ENCODE data around the gene IFITM10.
A peak's percentile ranks its signal among the peaks of the same experiment; 100 is the strongest.

Gene IFITM10

GRCh38 chr11:1784761-1785650 lies 34.6 kb upstream of the IFITM10 start:
- TF ChIP-seq ZNF449 (tag by site-specific recombination; IDR thresholded peaks at IDR 0.05) = no peak
- no peak for TF ChIP-seq ZNF837 (tag by site-specific recombination; IDR thresholded peaks at IDR 0.05)
- H3K27ac ChIP-seq (ENCODE audit: extremely low read depth, low read depth, low read length) = no peak overlapping the region
- ChIA-PET CTCF (interaction anchor here (0.6 to 3.2 kb wide), 5 partner anchors 11 to 240 kb away, joined by 3 to 8 read pairs (median 3); no protein-coding TSS in a partner anchor), POLR2A (no interaction called here)
- H3K9me3 ChIP-seq (ENCODE audit: control insufficient read depth, insufficient read depth, low read depth, low read length) = no peaks in the 10 kb centered on the region
- H3K4me3 ChIP-seq (ENCODE audit: low read depth, low read length) = no peak overlapping the region
- no peaks in the 10 kb centered on the region for H3K36me3 ChIP-seq (ENCODE audit: control insufficient read depth in 2 of 2, insufficient read depth in 1 of 2, low read length in 2 of 2)
- H3K4me1 ChIP-seq (ENCODE audit: control insufficient read depth, insufficient read depth, low read length) = no peaks in the 10 kb centered on the region

DNA sequence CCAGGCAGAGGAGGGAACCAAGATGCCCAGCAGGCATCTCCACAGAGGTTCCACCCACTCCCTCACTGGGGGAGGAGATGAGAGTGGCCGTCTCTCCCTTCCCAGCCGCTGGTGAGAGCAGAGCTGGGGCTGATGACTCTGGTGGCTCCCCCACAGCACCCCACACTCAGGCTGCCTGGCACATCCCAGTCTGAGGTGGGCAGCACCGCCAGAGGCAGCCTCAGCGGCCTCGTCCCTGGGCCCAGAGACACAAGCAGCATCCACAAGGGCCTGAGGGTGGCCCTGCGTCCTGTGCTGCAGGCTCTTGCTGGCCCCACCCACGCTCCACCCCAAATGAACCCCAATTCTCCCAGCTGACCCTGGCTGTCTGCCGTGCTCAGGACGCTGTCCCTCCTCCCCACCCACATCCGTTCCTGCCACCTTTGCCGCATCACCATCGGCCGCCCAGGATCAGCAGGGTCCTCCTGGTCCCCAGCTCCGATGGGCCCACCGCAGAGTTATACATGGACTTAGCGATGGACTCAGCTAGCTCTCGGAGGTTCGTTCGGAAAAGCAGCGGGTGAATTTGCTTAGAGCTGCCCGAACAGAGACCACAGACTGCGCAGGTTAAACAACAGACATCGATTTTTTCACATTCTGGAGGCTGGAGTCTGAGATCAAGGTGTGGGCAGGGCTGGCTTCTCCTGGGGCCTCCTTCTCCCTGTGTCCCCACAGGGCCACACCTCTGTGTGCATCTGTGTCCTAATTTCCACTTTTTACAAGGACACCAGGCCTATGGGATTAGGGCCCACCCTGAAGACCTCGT lies 33.5 kb upstream of the IFITM10 start:
- no peaks in the 10 kb centered on the region for H3K36me3 ChIP-seq (ENCODE audit: control insufficient read depth in 2 of 2, insufficient read depth in 1 of 2, low read length in 2 of 2)
- H3K4me3 ChIP-seq (ENCODE audit: low read depth, low read length) = no peak overlapping the region
- H3K27ac ChIP-seq (ENCODE audit: extremely low read depth, low read depth, low read length) = no peak overlapping the region
- POLR2A ChIA-PET = no interaction called here
- CTCF ChIA-PET = interaction anchor here (0.5 to 3.2 kb wide), 3 partner anchors 25 to 91 kb away, joined by 3 to 8 read pairs (median 3); no protein-coding TSS in a partner anchor
- no peaks in the 10 kb centered on the region for H3K4me1 ChIP-seq (ENCODE audit: control insufficient read depth, insufficient read depth, low read length)
- H3K9me3 ChIP-seq (ENCODE audit: control insufficient read depth, insufficient read depth, low read depth, low read length) = no peaks in the 10 kb centered on the region
- TF ChIP-seq PRDM4 (tag by site-specific recombination; IDR thresholded peaks at IDR 0.05) = no peak
- TF ChIP-seq EGR2 (tag by site-specific recombination; IDR thresholded peaks at IDR 0.05; ENCODE audit: low read depth) = 0 out of 2 replicates have a peak, but pooled peaks have one; percentile 32

DNA sequence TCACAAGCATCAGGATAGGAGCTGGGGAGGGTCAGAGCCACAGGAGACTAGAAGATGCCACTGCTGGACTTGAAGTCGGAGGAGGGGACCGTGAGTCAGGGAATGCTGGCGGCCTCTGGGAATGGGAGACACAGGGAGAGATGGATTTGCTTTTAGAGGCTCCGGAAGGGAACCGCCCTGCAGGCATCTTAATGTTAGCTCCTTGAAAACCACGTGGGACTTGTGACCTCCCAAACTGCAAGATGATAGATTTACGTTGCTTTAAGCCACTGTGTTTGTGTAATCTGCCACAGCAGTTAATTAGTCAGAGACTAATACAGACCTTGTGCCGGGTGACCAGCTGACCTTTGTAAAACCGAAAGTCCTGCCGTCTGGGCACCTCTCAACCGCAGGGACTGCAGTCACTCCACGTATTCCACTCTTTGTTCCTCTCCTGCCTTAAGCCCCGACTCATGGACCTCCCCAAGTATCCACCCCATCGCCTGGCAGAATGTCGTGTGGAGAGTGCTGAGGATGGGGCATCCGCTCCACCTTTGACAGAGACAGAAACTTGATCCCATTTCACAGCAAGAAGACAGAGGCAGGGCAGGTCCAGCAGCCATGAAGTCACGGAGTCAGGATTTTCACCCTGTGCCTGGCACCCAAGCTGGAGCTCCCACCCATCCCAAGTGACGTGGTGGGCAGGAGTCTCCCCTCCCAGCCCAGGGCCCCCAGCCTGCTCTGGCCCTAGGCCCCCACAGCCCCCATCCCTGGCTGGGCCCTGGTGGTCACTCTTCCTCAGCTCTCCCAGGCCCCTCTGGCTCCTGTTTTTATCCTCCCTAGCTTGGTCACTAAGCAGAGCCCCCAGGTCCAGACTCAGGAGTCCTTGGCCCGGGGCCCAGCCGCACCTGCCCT lies 32.7 kb upstream of the IFITM10 start:
- CTCF ChIA-PET = interaction anchor here (0.5 to 0.7 kb wide), 3 partner anchors 25 to 52 kb away, joined by 3 to 4 read pairs (median 3); partner anchors contain the start of gene SYT8
- no peak for TF ChIP-seq ZNF274 (IDR thresholded peaks at IDR 0.05; ENCODE audit: low read length)
- TF ChIP-seq ZNF274 (tag by site-specific recombination; IDR thresholded peaks at IDR 0.05; ENCODE audit: borderline replicate concordance) = no peak
- no peak for TF ChIP-seq ZFP3 (tag by site-specific recombination; IDR thresholded peaks at IDR 0.05; ENCODE audit: low read depth)
- no peak for TF ChIP-seq ZNF549 (tag by site-specific recombination; IDR thresholded peaks at IDR 0.05)
- TF ChIP-seq ZNF514 (tag by site-specific recombination; IDR thresholded peaks at IDR 0.05) = no peak
- TF ChIP-seq, protein P1, sequence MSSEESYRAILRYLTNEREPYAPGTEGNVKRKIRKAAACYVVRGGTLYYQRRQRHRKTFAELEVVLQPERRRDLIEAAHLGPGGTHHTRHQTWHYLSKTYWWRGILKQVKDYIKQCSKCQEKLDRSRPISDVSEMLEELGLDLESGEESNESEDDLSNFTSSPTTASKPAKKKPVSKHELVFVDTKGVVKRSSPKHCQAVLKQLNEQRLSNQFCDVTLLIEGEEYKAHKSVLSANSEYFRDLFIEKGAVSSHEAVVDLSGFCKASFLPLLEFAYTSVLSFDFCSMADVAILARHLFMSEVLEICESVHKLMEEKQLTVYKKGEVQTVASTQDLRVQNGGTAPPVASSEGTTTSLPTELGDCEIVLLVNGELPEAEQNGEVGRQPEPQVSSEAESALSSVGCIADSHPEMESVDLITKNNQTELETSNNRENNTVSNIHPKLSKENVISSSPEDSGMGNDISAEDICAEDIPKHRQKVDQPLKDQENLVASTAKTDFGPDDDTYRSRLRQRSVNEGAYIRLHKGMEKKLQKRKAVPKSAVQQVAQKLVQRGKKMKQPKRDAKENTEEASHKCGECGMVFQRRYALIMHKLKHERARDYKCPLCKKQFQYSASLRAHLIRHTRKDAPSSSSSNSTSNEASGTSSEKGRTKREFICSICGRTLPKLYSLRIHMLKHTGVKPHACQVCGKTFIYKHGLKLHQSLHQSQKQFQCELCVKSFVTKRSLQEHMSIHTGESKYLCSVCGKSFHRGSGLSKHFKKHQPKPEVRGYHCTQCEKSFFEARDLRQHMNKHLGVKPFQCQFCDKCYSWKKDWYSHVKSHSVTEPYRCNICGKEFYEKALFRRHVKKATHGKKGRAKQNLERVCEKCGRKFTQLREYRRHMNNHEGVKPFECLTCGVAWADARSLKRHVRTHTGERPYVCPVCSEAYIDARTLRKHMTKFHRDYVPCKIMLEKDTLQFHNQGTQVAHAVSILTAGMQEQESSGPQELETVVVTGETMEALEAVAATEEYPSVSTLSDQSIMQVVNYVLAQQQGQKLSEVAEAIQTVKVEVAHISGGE (tag by site-specific recombination; conservative IDR thresholded peaks at IDR 0.05; ENCODE audit: low read depth) = no peak
- no peak for TF ChIP-seq RBAK (tag by site-specific recombination; IDR thresholded peaks at IDR 0.05)
- no peak for TF ChIP-seq REPIN1 (tag by site-specific recombination; IDR thresholded peaks at IDR 0.05; ENCODE audit: low read depth)
- no peak for TF ChIP-seq BCL11B (tag by site-specific recombination; IDR thresholded peaks at IDR 0.05; ENCODE audit: low read depth)
- 0 out of 2 replicates have a peak, but pooled peaks have one; percentile 34 for TF ChIP-seq WT1 (tag by site-specific recombination; IDR thresholded peaks at IDR 0.05)
- no peak for TF ChIP-seq ZNF423 (tag by site-specific recombination; IDR thresholded peaks at IDR 0.05)
- no peak for TF ChIP-seq ZNF341 (tag by site-specific recombination; IDR thresholded peaks at IDR 0.05; ENCODE audit: low read depth)
- no peak for TF ChIP-seq ZNF48 (tag by site-specific recombination; IDR thresholded peaks at IDR 0.05)
- no peak for TF ChIP-seq EGR2 (tag by site-specific recombination; IDR thresholded peaks at IDR 0.05; ENCODE audit: low read depth)

More for the DNA sequence above, 32.7 kb upstream of the IFITM10 start:
- Histone ChIP-seq H3K36me3 (ENCODE audit: control insufficient read depth in 2 of 2, insufficient read depth in 1 of 2, low read length in 2 of 2) (no peaks in the 10 kb centered on the region), H3K9me3 (ENCODE audit: control insufficient read depth, insufficient read depth, low read depth, low read length) (no peaks in the 10 kb centered on the region), H3K27ac (ENCODE audit: extremely low read depth, low read depth, low read length) (no peak overlapping the region), H3K4me1 (ENCODE audit: control insufficient read depth, insufficient read depth, low read length) (no peaks in the 10 kb centered on the region), H3K4me3 (ENCODE audit: low read depth, low read length) (no peak overlapping the region)
- POLR2A ChIA-PET = no interaction called here

Data from HEK293 (cell line).